ENCODE measurements around the gene RAPGEF5. TPM values are rescaled to one million over a fixed set of nuclear protein-coding genes. Genes with fewer than 3 reads are reported as not detected.

Gene RAPGEF5
- total and polyA plus RNA-seq, 2 experiments from 2014 or later, result 0.11 to 0.86 TPM

DNA sequence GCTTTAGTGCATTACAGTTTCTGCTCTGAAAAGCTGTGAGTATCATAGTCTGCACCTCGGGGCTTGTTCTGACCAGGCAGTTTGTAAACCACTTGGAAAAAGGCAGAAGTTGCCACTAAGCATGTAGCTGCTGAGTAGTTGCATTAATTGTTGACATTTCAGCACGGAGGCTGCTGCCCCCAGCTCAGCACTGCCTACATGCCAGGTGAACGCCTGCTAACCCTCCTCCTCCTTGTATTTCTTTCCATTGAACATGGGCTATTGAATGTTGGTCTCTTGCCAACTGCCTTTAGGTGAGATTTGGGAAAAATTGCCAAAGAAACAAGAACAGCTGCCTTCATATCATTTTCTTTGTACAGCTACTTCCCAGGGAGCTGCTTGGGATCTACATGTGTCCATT is 164.2 kb downstream of the RAPGEF5 start:
- H3K9me2 ChIP-seq (ENCODE audit: insufficient read depth), result no peaks in the 10 kb centered on the region

GRCh38 chr7:22190736-22191135 is 166.2 kb downstream of the RAPGEF5 start:
- no peak overlapping the region for H3K4me3 ChIP-seq
- H3K4me2 ChIP-seq (ENCODE audit: unreplicated experiment), result no peak overlapping the region
- no peak for DNase-seq
- no peak overlapping the region for H2AFZ ChIP-seq
- TF ChIP-seq EZH2phosphoT487 (IDR thresholded peaks at IDR 0.05; ENCODE audit: insufficient read depth, low read depth), result no peak
- no peak for TF ChIP-seq EZH2 (IDR thresholded peaks at IDR 0.05; ENCODE audit: insufficient read depth, poor library complexity, severe bottlenecking)
- no peaks in the 10 kb centered on the region for H3K9me3 ChIP-seq (ENCODE audit: low read depth)
- no peaks in the 10 kb centered on the region for H3K79me2 ChIP-seq (ENCODE audit: insufficient read depth)
- H4K20me1 ChIP-seq (ENCODE audit: insufficient read depth), result no peaks in the 10 kb centered on the region
- WGBS, 2 experiments (ENCODE audit: low coverage in 1 of 2, low lambda C conversion rate in 2 of 2, missing lambda C conversion rate in 2 of 2), result 59 to 67% methylated on average over 8 of the region's 8 CpGs
- no peaks in the 10 kb centered on the region for H3K4me1 ChIP-seq (ENCODE audit: insufficient read depth)
- no peak overlapping the region for H3K27ac ChIP-seq
- in situ Hi-C loops (cut with MboI), result no loop called here
- no peaks in the 10 kb centered on the region for H3F3A ChIP-seq (ENCODE audit: insufficient read depth)
- H3K9ac ChIP-seq, result no peak overlapping the region
- H3K27me3 ChIP-seq (replicated peaks; ENCODE audit: insufficient read depth), result no peaks in the 10 kb centered on the region
- no peaks in the 10 kb centered on the region for H3K36me3 ChIP-seq (ENCODE audit: low read depth)
- no peaks in the 10 kb centered on the region for H3K9me2 ChIP-seq (ENCODE audit: insufficient read depth)

More for the DNA sequence above, 164.2 kb downstream of the RAPGEF5 start:
- in situ Hi-C loops (cut with MboI), result no loop called here
- Histone ChIP-seq H2AFZ (no peak overlapping the region), H4K20me1 (ENCODE audit: insufficient read depth) (no peaks in the 10 kb centered on the region), H3K36me3 (ENCODE audit: low read depth) (no peaks in the 10 kb centered on the region), H3K4me1 (ENCODE audit: insufficient read depth) (no peaks in the 10 kb centered on the region), H3K79me2 (ENCODE audit: insufficient read depth) (no peaks in the 10 kb centered on the region), H3F3A (ENCODE audit: insufficient read depth) (no peaks in the 10 kb centered on the region), H3K9me3 (ENCODE audit: low read depth) (no peaks in the 10 kb centered on the region), H3K27me3 (replicated peaks; ENCODE audit: insufficient read depth) (no peaks in the 10 kb centered on the region), H3K9ac (no peak overlapping the region), H3K4me3 (no peak overlapping the region), H3K4me2 (ENCODE audit: unreplicated experiment) (no peak overlapping the region), H3K27ac (no peak overlapping the region)
- no peak for DNase-seq
- 78 to 81% methylated on average over 3 of the region's 3 CpGs for WGBS, 2 experiments (ENCODE audit: low coverage in 1 of 2, low lambda C conversion rate in 2 of 2, missing lambda C conversion rate in 2 of 2)
- TF ChIP-seq EZH2 (IDR thresholded peaks at IDR 0.05; ENCODE audit: insufficient read depth, poor library complexity, severe bottlenecking), result no peak
- TF ChIP-seq EZH2phosphoT487 (IDR thresholded peaks at IDR 0.05; ENCODE audit: insufficient read depth, low read depth), result no peak

DNA sequence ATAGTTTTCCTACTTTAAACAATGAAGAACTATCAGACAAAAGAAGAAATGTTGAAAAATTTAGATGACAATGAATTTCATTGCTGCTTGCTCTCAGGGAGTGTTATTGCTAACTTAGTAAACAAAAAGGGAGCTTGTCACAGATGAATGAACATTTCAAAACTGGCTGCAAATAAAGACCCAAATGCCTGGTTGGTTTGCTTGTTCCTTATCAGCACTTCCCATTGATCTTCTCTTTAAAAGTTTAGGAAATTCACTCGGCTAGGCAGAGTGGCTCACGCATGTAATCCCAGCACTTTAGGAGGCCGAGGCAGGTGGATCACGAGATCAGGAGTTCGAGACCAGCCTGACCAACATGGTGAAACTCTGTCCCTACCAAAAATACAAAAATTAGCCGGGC is 167.2 kb downstream of the RAPGEF5 start:
- in situ Hi-C loops (cut with MboI), result no loop called here
- no peaks in the 10 kb centered on the region for H4K20me1 ChIP-seq (ENCODE audit: insufficient read depth)
- H3K4me1 ChIP-seq (ENCODE audit: insufficient read depth), result no peaks in the 10 kb centered on the region
- H3K9me3 ChIP-seq (ENCODE audit: low read depth), result no peaks in the 10 kb centered on the region
- no peak overlapping the region for H3K27ac ChIP-seq
- no peak overlapping the region for H3K9ac ChIP-seq
- no peak for DNase-seq
- H3F3A ChIP-seq (ENCODE audit: insufficient read depth), result no peaks in the 10 kb centered on the region
- H2AFZ ChIP-seq, result no peak overlapping the region
- no peaks in the 10 kb centered on the region for H3K27me3 ChIP-seq (replicated peaks; ENCODE audit: insufficient read depth)
- no peak overlapping the region for H3K4me2 ChIP-seq (ENCODE audit: unreplicated experiment)
- no peak overlapping the region for H3K4me3 ChIP-seq
- no peaks in the 10 kb centered on the region for H3K36me3 ChIP-seq (ENCODE audit: low read depth)
- TF ChIP-seq EZH2 (IDR thresholded peaks at IDR 0.05; ENCODE audit: insufficient read depth, poor library complexity, severe bottlenecking), result no peak
- no peak for TF ChIP-seq EZH2phosphoT487 (IDR thresholded peaks at IDR 0.05; ENCODE audit: insufficient read depth, low read depth)
- WGBS, 2 experiments (ENCODE audit: low coverage in 1 of 2, low lambda C conversion rate in 2 of 2, missing lambda C conversion rate in 2 of 2), result 76 to 86% methylated on average over 6 of the region's 6 CpGs
- no peaks in the 10 kb centered on the region for H3K9me2 ChIP-seq (ENCODE audit: insufficient read depth)
- H3K79me2 ChIP-seq (ENCODE audit: insufficient read depth), result no peaks in the 10 kb centered on the region

- in situ Hi-C loops (cut with MboI), result no loop called here
- H4K20me1 ChIP-seq (ENCODE audit: insufficient read depth), result no peaks in the 10 kb centered on the region
- WGBS, 2 experiments (ENCODE audit: low coverage in 1 of 2, low lambda C conversion rate in 2 of 2, missing lambda C conversion rate in 2 of 2), result 76 to 82% methylated on average over 3 of the region's 3 CpGs
Measured at GRCh38 chr7:22189230-22189629, 167.7 kb downstream of the RAPGEF5 start.

More at GRCh38 chr7:22189230-22189629, 167.7 kb downstream of the RAPGEF5 start:
- Histone ChIP-seq H3K9me2 (ENCODE audit: insufficient read depth) (no peaks in the 10 kb centered on the region), H2AFZ (no peak overlapping the region), H3K36me3 (ENCODE audit: low read depth) (no peaks in the 10 kb centered on the region), H3F3A (ENCODE audit: insufficient read depth) (no peaks in the 10 kb centered on the region), H3K27ac (no peak overlapping the region), H3K4me3 (no peak overlapping the region), H3K79me2 (ENCODE audit: insufficient read depth) (no peaks in the 10 kb centered on the region), H3K27me3 (replicated peaks; ENCODE audit: insufficient read depth) (no peaks in the 10 kb centered on the region), H3K9ac (no peak overlapping the region), H3K4me1 (ENCODE audit: insufficient read depth) (no peaks in the 10 kb centered on the region), H3K4me2 (ENCODE audit: unreplicated experiment) (no peak overlapping the region), H3K9me3 (ENCODE audit: low read depth) (no peaks in the 10 kb centered on the region)
- TF ChIP-seq EZH2 (IDR thresholded peaks at IDR 0.05; ENCODE audit: insufficient read depth, poor library complexity, severe bottlenecking), result no peak
- no peak for TF ChIP-seq EZH2phosphoT487 (IDR thresholded peaks at IDR 0.05; ENCODE audit: insufficient read depth, low read depth)
- DNase-seq, result no peak
